ENCODE results near the gene PRKD1.
"Not testable (repeated sequence)": the region's sequence is repeated elsewhere in the genome, so short reads cannot be mapped to it uniquely, and the experiment has no call there.

The PRKD1 gene

GRCh38 chr14:29847056-29847380 is 80.6 kb downstream of the PRKD1 start:
- DNase-seq: no peak
- intact Hi-C loops (cut with DNase I): no loop called here

- no peak for DNase-seq
- intact Hi-C loops (cut with DNase I): no loop called here
These were observed 81.2 kb downstream of the PRKD1 start for GRCh38 chr14:29846339-29847055.

- no peak for DNase-seq
- intact Hi-C loops (cut with DNase I): no loop called here
These were observed 83.7 kb downstream of the PRKD1 start for GRCh38 chr14:29843981-29844380.

DNA sequence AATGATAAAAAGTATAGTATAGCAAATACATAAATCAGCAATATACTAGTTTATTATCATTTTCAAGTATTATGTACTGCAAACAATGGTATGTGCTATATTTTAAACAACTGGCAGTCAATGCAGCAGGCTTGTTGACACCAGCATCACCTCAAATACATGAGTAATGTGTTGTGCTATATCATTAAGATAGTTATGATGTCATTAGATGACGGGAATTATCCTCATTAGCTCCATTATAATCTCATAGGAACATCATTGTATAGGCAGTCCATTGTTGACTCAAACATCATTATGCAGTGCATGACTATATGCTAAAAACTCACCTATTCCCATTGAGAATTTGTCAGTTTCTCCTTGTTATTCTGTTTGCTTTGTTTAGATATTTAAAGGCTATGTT is 85.4 kb downstream of the PRKD1 start:
- intact Hi-C loops (cut with DNase I): no loop called here
- no peak for DNase-seq

DNA sequence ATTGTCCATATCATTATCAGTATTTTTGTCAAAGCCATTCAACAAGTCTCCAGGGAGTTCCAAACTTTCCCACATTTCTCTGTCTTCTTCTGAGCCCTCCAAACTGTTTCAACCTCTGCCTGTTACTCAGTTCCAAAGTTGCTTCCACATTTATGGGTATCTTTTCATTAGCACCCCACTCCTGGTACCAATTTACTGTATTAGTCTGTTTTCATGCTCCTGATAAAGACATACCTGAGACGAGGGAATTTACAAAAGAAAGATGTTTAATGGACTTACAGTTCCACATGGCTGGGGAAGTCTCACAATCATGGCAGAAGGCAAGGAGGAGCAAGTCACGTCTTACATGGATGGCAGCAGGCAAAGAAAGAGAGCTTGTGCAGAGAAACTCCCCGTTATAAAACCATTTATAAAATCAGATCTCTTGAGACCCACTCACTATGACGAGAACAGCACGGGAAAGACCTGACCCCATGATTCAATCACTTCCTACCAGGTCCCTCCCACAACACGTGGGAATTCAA is 87.2 kb downstream of the PRKD1 start:
- DNase-seq; intact Hi-C loops (cut with DNase I): not testable (repeated sequence)

GRCh38 chr14:29839691-29840090 is 88.0 kb downstream of the PRKD1 start:
- DNase-seq; intact Hi-C loops (cut with DNase I): not testable (repeated sequence)

GRCh38 chr14:29838752-29839151 is 88.9 kb downstream of the PRKD1 start:
- no peak for DNase-seq
- intact Hi-C loops (cut with DNase I): no loop called here

GRCh38 chr14:29836395-29836794 is 91.3 kb downstream of the PRKD1 start:
- intact Hi-C loops (cut with DNase I): no loop called here
- no peak for DNase-seq

DNA sequence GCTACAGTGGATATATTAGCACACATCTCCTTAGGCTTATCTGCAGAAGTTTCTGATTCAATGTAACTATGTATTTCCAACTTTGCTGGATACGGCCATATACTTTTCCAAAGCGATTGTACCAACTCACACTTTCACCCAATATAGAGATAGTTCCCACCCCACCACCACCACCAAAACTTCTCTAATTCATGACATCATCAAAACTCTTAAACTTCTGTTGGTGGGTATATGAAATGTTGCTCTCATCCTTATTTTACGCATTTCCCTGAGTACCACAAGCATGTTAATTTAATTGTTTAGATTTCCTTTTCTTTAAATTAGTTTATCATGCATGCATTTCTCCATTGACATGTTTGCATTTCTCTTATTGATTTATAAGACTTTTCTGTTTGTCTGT is 95.6 kb downstream of the PRKD1 start:
- DNase-seq: no peak
- intact Hi-C loops (cut with DNase I): no loop called here

DNA sequence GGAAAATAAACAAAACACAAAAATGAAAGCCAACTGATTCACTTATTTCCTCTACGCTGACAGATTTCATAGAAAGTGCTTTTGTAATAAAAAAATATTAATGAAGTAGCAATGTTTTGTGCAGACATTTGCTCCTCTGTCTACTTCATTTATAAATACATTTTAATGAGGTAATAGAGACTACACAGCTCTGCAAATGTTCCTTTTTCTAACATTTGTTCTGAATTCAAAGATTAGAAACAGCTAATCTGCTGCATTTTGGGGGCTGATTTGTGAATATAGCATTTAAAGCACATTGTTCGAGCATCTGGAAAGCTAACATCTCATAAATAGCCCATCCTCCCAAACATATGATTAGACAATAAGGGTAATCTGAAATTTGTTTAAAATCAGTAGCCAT is 97.8 kb downstream of the PRKD1 start:
- intact Hi-C loops (cut with DNase I): no loop called here
- no peak for DNase-seq

DNA sequence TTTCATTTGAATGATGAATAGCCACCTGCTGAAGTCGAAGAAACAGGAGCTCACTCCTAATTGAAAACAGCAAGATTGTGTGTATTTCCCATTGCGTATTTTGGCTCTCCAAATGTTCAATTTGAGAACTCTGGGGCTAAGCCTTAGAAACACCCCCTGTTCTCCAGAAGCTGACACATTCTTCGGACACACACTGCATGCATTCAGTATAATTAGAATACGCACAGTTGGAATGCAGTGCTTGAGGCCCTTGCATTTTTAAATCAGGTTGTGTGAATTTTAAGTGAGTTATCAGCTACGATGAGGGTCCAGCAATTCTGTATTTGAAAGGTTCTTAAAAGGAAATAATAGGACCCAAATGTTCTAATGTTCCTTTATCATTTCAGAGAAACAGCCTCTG is 103.8 kb downstream of the PRKD1 start:
- intact Hi-C loops (cut with DNase I): no loop called here
- no peak for DNase-seq

DNA sequence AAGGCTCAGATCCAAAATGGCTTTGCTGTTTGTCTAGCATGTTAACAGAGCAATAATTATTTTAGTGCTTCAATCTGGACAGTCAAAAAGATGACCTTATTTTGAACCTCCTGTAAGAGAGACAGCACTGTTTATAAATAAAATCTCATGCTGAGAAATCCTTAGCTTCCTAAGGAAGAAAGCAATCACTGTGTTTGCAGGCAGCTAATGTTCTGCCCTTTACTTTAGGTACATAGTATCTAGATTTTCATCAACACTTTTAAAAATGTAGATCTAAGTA is 105.3 kb downstream of the PRKD1 start:
- DNase-seq: no peak
- intact Hi-C loops (cut with DNase I): no loop called here

DNA sequence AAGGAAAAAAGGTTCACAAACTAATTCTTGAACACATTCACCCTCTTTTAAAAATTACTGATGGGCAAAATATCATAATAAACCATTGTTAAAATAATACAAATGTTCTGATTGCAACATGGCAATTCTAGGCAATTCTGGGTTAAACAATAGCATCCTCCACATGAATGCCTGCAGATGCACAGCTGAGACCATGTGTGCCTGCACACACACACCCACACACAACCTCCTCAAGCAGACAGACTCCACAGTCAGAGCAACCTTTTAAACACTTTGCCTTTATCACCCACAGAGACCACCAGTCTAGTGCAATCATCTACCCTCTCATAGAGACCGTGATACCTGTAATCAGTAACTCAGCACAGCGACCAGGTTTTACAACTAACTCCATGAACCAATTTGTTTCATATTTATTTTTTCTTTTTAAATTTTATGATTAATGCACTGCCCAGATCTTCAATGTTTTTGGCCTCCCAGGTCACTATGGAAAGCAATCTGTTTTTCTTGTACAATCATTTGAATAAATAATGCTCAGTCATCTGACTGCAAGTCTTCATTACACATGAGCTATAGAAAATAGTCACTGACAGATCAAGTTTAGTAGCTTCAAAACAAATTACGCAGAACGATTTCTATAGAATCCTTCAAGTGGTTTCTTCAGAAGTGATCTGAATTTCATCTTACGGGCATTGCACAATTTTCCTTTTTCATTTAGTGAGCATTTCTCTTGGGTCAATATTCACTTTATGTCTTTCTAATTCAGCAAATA is 105.8 kb downstream of the PRKD1 start:
- peak in 24 of 42 donors; percentile 7 to 66 (median 36) for DNase-seq
- intact Hi-C loops (cut with DNase I): no loop called here

DNA sequence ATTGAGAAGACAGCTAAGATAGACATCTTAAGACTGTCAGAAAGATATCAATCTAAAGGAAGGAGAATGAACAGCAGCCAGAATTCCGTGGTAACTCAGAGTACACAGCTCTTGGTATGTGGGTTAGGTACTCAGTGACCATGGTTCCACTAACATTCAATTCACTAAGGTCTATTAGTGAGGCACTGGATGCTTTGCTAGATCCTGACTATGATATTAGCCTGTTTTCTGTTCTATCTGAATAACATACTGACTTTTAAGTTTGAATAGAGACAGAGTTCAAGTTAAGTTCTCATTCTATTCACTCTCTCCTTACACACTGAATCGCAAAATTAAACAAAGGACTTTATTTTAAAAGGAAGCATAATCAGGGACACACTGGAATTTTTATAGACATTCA is 106.4 kb downstream of the PRKD1 start:
- intact Hi-C loops (cut with DNase I): no loop called here
- DNase-seq: no peak

DNA sequence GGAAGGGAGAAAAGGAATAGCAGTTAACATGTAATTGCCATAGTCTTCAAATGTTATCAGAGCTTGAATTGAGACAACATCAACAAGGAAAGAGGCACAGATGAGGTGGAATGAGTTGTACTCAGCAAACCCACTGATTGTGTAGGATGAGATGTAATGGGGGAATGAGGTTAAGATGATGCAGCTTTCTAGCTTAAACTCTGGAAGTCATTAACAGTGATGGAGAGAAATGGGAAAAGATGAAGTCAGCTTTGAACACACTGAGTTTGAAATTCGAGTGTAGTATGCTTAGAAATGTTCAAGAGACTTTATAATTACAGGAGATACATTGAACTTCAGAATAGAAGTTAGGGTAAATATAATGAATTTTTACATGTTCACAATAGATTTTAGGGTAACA is 106.9 kb downstream of the PRKD1 start:
- intact Hi-C loops (cut with DNase I): no loop called here
- DNase-seq: no peak

DNA sequence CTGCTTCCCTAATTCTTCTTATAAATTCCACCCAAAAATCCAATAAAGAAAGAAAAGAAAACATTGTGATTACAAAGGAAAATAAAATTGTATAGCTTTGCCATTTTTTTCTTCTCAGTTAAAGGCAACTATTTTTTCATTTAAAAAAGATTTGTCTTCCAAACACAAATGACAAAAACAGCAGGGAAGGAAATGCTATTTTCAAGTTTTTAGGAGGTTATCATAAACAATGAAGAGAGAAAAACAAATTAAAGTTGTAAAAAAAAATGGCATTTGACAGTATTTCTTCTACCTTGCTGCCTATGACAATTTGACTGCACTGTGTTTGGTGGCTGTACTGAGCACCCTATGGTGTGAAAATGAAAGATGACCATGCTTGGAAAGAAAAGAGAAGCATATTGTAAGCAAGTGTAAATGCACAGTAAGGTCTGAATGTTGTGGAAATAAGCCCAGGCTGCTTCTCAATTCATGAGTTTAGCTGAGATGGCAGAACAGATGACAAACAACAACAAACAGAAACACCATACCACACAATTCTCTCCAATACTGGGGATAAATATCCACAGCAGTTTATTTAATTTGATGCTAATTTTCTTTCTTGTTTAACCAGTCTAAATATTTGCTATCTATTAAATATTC is 109.8 kb downstream of the PRKD1 start:
- intact Hi-C loops (cut with DNase I): no loop called here
- no peak for DNase-seq

DNA sequence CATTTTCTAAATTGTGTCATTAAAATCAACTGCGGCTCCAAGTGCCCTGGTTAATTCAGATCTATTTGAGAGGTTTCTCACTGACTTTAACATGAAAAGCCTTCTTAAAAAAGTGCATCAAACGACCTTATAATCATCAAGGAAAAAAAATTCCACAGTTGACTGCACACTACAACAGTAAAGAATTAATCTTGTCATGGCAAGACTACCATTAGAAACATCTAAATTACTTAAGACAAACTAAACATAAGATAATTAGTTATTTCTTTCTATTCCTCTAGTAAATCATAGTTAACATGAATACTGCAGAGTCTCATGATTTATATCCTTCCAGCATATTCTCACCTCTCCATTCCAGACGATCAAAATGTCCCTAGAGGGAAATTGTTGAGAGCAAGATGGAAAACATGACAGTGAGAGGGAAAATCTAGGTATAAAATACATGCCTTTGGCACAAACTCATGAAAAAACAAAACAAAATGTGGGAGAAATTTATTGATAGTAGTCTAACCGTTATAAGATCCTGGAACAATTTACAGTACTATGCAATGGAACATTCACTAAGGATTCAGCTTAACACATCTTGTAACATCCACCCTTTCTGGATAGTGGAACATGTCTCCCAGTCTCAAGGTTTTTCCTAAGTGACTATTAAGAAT is 112.5 kb downstream of the PRKD1 start:
- DNase-seq: no peak
- intact Hi-C loops (cut with DNase I): no loop called here

- peak; percentile 44 to 89 (median 76) for DNase-seq
- intact Hi-C loops (cut with DNase I): no loop called here
These were observed 113.3 kb downstream of the PRKD1 start for GRCh38 chr14:29814156-29815015.

DNA sequence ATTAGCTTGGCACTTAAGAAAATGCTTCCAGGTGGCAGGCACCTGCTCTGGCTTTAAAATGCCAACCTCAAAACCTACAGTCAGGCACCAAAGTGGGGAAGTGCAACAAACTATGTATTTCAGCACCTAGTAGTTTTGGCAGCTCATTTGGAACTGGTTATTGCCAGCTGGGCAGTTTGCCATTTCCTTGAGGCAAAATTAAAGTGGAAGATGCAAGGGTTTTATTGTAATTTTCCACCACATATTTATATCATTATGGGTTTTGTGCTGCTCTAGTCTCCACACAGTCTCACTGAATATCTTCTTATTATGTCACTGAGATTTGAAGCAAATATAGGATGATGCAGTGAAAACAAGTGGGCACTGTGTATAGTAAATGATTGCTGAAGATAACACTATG is 117.0 kb downstream of the PRKD1 start:
- no peak for DNase-seq
- intact Hi-C loops (cut with DNase I): no loop called here

All from head of caudate nucleus (tissue), 42 donors.